HG03520 (cell line): Measurements from ENCODE around the gene GSTT4.
"Not testable (repeated sequence)": the region's sequence is repeated elsewhere in the genome, so short reads cannot be mapped to it uniquely, and the experiment has no call there.

ENCODE experiments used
- ATAC-seq: cut with Tn5 transposase; IDR thresholded peaks from one replicate; pipeline ENCODE4 v1.9.1; 2021; ENCODE audit warnings: mild to moderate bottlenecking, moderate library complexity; ENCODE audit not compliant: unreplicated experiment

GSTT4 gene

GRCh38 chr22:24025475-24025874 is 20.2 kb upstream of the GSTT4 start:
- no peak for ATAC-seq

- ATAC-seq = no peak
Observed at GRCh38 chr22:24024354-24024753, 19.1 kb upstream of the GSTT4 start.

GRCh38 chr22:24023204-24023789 is 18.0 kb upstream of the GSTT4 start:
- ATAC-seq = no peak

- no peak for ATAC-seq
Observed at GRCh38 chr22:24021304-24021703, 16.1 kb upstream of the GSTT4 start.

DNA sequence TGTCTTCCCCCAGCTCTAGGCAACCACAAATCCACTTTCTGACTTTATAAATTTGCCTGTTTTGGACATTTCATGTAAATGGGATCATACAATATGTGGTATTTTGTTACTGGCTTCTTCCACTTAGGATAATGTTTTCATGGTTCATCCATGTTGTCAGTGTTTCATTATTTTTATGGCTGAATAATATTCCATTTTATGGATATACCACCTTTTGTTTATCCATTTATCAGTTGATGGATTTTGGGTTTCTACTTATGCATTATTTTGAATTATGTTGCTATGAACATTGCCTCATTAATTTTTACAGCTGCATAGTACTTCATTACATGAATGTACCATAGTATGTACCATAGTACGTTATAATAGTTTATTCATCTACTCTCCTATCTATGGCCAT is 10.9 kb upstream of the GSTT4 start:
- ATAC-seq = no peak

DNA sequence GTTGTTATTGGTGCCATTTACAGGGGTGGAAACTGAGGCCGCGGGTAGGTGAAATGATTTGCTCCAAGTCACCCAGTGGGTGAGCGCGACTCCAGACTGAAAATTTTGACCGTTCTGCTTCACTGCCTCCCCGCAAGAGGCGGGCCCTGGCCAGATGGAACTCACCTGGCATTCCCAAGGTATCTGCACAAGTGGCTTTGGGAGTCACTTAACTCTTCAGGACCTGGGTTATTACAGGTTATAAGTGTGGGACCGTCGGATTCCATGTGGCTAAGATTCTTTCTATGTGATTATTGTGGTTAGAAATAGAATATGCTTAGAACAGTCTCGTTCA is 6.4 kb upstream of the GSTT4 start:
- peak; percentile 4 for ATAC-seq

GRCh38 chr22:24010018-24010391 is 4.8 kb upstream of the GSTT4 start:
- ATAC-seq = no peak

DNA sequence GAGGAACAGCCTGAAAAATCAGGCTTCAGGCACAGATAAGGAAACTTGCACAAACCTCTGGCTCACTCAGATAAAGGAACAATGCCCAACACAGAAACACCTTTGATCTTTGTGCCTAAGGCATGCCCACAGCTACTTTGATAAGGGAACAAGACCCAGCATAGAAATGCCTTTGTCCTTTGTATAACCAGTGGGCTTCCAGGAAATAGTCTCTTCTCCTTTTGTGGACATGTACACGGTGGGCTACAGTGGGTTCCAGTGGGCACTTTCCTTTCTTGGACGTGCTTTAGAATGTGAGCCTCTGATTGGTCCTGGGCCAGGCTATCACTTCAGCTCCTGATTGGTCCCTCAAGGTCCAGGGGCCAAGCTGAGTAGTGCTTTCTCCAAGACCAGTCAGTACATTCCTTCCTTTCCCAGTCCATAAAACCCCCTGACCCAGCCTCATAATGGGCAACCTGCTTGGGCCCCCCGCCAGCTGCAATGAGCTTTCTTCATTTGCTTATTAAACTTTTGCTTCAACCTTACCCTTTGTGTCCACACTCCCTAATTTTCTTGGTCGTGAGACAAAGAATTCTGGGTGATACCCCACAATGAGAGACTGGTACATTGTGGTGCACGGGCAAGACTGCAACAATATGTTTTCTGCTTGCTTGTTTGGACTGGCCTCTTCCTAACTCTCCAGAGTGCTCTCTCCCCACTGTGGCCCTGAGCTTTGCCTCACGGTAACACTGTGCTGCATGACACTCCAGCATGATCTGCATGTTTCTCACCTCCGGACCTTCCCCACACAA is 4.2 kb upstream of the GSTT4 start:
- ATAC-seq = no peak

DNA sequence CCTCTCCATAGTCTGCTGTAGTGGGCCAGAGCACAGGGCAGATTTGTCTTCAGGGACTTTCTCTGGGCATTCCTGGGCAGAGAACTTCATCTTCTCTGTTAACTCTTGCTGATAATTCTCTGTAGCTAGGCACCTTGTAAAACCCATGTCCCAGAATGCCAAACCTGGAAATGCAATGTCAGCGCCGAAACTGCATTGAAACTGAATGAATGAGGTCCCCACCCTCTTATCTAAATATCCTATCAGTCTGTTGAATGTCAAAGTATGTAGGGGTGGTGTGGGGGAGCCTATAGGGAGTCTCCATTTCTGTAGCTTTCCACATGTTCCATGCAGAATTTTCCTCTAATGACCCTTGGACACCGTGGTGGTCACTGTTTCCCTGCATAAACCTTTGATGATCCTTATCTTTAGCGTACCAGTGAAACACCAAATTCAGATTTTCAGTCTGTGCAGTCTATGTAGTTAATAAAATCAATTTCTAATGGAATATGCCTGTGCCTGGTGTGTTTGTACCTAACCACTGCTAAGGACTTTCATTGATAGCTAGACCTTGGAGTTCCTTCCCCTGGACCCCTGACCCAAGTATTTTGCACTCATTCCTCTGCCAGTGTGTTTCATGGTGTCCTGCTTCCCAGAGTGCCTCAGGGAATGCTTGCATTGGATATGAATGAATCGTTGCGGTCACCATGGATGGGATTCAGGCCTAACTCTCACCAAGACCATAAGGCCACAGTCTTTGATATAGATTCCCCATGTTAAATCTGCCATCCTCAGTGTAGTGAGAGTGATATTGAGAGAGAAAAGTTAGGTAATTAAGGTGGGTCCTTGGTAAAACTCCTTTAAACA is 3.4 kb upstream of the GSTT4 start:
- ATAC-seq = no peak

- ATAC-seq = no peak
Observed at GRCh38 chr22:24008022-24008283, 2.7 kb upstream of the GSTT4 start.

DNA sequence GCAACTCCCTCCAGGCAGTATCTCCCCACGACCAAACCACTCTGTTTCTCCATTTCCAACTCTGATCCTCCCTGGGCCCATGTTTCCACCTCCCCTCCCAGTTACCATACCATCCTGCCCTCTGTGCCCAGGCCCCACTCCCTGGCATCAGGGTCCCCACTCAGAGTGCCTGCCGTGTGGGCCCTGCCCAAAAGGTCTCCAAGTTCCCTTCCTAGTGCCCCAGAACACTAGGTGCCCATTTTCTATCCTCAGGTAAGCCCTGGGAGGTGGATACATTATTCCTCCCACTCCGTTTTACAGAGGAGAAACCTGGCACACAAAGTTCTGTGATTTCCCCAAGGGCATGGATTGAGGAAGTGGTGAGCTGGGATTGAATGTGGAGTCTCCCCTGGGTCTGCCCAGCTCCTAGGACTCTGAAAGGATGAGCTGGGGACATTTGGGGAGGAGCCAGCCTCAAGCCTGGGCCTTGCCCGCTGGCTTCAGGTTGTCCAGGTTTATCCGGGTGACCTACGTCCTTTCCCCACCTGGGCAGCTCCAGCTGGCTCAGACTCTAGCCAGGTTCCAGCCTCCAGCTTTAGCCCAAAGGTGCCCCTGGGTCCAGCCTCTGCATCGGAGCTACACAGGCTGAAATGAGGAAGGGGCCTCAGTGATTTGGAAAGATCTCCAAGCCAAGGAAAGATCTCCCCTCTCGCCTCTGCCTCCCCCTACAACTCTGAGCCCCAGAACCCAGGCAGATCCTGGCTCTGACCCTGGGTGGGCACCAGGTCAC is 2.2 kb upstream of the GSTT4 start:
- ATAC-seq = no peak

- ATAC-seq = no peak
Observed at GRCh38 chr22:24006914-24007214, 1.6 kb upstream of the GSTT4 start.

DNA sequence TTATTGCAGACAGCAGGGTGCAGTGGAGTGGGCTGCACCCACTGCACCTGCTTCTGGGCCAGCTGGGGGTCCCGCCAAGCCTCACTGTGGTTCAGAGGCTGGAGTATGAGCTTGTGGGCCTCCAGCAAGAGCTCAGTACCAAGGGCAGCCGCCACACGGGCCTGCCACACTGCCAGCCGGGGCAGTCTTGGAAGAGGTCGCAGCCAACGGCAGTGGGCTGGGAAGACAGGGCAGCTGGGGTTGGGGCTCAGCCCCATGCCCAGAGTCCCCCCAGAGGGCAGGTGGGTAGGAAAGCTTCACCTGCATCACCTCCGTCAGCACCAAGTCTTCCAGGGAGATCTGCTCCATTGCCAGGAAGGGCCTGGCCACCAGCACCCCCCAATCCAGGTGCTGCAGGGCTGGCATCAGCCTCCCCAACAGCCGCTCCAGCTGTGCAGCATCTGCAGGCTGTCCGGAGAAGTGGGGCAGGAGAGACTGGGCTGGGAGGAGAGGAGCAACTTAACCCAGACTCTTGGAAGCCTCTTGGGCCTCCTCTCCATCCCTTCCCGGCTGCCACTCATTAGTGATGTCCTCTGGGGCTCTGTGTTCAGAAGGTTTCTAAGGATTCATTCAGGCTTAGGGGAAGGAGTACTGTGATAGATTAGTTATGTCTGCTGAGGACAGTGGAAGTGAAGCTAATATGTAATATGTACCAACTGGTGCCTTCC is 1.1 kb upstream of the GSTT4 start:
- no peak for ATAC-seq

DNA sequence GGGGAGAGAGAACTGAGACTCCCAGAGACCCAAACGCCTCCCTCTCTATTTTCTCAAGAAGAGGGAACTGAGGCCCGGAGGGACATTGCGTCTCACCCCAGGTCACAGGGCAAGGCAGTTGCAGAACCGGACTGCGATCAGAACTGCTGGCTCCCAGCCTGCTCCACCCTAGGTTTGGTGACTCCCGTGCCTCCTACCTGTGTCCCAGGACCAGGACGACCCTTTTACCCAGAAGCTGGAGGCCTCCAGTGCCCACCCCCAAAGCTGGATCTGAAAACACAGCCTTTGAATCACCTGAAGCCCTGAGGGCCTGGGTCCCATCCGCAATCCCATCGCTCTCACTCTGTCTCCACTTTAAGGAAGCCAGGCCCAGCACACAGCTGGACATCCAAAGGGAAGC is 1.4 kb downstream of the GSTT4 start:
- no peak for ATAC-seq

- ATAC-seq = no peak
Observed at GRCh38 chr22:24002851-24003250, 2.4 kb downstream of the GSTT4 start.

DNA sequence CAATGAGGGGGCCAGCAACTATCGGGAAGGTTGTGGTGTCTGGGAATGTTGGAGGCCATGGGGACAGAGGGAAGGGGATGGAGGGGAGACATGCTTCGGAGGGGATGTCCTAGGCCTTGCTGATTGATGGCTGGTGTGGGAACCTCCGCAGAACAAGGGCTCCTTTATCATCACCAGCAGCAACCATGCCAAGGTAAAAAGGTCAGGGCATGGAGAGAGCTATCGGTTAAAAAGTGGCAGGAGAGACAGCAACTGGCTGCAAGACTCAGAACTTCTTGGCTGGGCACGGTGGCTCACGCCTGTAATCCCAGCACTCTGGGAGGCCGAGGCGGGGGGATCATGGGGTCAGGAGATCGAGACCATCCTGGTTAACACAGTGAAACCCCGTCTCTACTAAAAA is 3.0 kb downstream of the GSTT4 start:
- no peak for ATAC-seq

DNA sequence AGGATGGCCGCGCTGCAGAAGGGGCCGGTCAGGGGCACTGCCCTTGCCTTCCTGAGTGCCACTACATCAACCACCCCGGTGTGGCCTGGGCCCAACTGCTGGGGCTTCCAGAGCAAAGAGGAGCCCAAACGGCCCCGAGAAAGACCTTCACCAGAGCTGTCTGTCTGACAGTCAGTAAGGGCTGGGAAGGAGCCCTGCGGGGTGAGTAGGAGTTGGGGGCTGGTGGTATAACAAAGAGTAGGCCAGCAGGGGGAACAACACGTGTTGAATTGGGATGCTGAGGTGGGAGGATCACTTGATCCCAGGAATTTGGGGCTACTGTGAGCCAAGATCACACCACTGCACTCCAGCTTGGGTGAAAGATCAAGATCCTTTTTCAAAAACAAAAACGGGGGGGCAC is 3.9 kb downstream of the GSTT4 start:
- no peak for ATAC-seq

DNA sequence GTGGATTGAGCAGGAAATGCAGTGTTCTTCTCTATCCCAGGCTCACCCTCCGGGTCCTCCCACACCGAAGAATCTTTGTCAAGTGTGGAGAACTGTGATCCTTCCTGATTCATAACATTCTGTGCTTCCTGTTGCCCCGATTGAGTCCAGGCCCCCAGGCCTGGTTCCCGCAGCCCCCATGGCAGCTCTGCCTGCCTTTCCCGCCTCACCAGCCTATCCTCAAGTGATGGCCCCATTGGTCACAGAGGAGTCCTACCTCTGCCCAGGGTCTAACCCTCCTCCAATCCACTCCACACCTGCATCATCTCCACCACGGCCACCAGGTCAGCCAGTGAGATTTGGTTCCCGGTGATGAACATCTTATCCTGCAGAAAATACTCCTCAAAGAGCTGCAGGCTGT is 5.5 kb downstream of the GSTT4 start:
- ATAC-seq = not testable (repeated sequence)

GRCh38 chr22:23997092-23997491 is 8.2 kb downstream of the GSTT4 start:
- no peak for ATAC-seq

- ATAC-seq = not testable (repeated sequence)
Observed at GRCh38 chr22:23993581-23994177, 11.6 kb downstream of the GSTT4 start.

DNA sequence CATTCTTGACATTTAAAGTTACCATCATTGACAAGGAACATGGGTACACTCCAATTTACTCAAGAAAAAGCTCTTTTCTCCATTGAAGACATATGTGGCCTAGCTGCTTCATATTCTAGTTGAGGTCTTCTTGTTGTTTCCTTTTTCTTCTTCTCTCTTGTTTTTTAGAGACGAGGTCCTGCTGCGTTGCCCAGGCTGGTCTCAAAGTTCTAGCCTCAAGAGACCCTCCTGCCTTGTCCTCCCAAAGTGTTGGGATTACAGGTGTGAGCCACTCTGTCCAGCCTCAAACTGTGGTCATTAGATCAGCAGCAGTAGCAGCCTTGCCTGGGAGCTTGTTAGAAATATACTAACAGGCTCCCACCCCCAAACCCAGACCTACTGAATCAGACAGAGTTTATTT is 12.2 kb downstream of the GSTT4 start:
- ATAC-seq = not testable (repeated sequence)
